ENCODE results near the gene LUZP2.

DNA sequence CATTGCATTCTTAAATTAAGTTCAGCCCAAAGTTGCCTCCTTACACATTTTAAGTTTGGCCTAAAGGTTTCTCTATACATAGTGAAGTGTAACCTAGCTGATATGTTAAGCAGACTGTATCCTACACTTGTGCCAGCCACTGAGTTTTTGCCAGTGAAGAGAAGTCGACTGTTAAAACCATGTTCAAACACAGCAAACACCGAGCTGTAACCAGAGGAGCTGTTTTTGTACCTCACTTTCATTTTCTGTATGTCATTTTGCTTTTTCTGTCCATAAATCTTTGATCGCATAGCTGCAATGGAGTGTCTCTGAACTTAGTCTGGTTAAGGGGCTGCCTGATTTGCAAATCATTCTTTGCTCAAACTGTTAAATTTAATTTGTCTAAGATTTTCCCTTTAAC, 403.7 kb downstream of the LUZP2 start:
- TF ChIP-seq CTCF (IDR thresholded peaks at IDR 0.05) (no peak), POLR2A (IDR thresholded peaks at IDR 0.05) (peak in 1 of 2 donors; percentile 10)

Data from adrenal gland (tissue), 5 donors.